GM12878 (cell line): Measurements from ENCODE around the gene NLRP7. TPM values are rescaled to one million over a fixed set of nuclear protein-coding genes. Genes with fewer than 3 reads are reported as not detected.
"Not testable (repeated sequence)": the region's sequence is repeated elsewhere in the genome, so short reads cannot be mapped to it uniquely, and the experiment has no call there.

Experiments
- ATAC-seq: fragments of 200-7000 bp; cut with Tn5 transposase; 3 replicates; pipeline ENCODE4 v1.9.1; 2020; ENCODE audit warnings: mild to moderate bottlenecking, moderate library complexity
- BruUV-seq: library from RNA; stranded (reverse); fragments of 400-500 nt; replicated peaks from 2 replicates; lab custom pipeline; 2021; lab: Mats Ljungman, UMichigan
- CTCF ChIA-PET: fragments of 300-600 bp; sonication (Branson Sonifier 250); formaldehyde crosslinking; extraction: SDS; loops from one replicate; lab custom pipeline; 2021; ENCODE audit warnings: inconsistent platforms; lab: Yijun Ruan, JAX
- POLR2A ChIA-PET: fragments of 350-600 bp; formaldehyde crosslinking; extraction: SDS; loops from one replicate; lab custom pipeline; 2021; ENCODE audit warnings: inconsistent platforms; lab: Charles Lee
- RAD21 ChIA-PET: fragments of 300-600 bp; sonication (Branson Sonifier 250); formaldehyde crosslinking; loops from one replicate; lab custom pipeline; 2023; ENCODE audit warnings: antibody characterized with exemption; ENCODE audit not compliant: unreplicated experiment; lab: Charles Lee
- SMC1A ChIA-PET: fragments of 300-600 bp; sonication (Branson Sonifier 250); formaldehyde crosslinking; loops from one replicate; lab custom pipeline; 2023; ENCODE audit not compliant: unreplicated experiment, uncharacterized antibody; lab: Charles Lee
- DNase-seq: peaks from one replicate; pipeline ENCODE4 v3.0.0-alpha.2; 2011; ENCODE audit warnings: low read depth, low spot score
- FAIRE-seq: peaks from 3 replicates; lab custom pipeline; 2011; peaks lifted over from hg19 to GRCh38; lab: Jason Lieb, UNC
- H2AFZ ChIP-seq: 2 replicates; pipeline ENCODE4 v1.6.0; 2011; ENCODE audit warnings: low read depth, low read length, control low read depth; ENCODE audit not compliant: control insufficient read depth
- H3K27ac ChIP-seq: 2 replicates; pipeline ENCODE4 v1.5.1; 2011; ENCODE audit warnings: control low read depth; ENCODE audit not compliant: control insufficient read depth, insufficient read depth
- H3K27me3 ChIP-seq, 2 experiments: replicated peaks in 1 of 2; 2 replicates each; pipeline versions ENCODE4 v1.6.0 to v1.6.1; 2011; ENCODE audit warnings: low read length in 1 of 2; ENCODE audit not compliant: control insufficient read depth in 2 of 2, insufficient read depth in 2 of 2
- H3K36me3 ChIP-seq, 2 experiments: 2 replicates each; pipeline ENCODE4 v1.5.1; 2011; ENCODE audit warnings: low read length in 1 of 2; ENCODE audit not compliant: control insufficient read depth in 2 of 2, insufficient read depth in 2 of 2
- H3K4me1 ChIP-seq: 2 replicates; pipeline ENCODE4 v1.6.1; 2011; ENCODE audit warnings: mild to moderate bottlenecking, low read length, moderate library complexity, mixed read lengths; ENCODE audit not compliant: control insufficient read depth, insufficient read depth
- H3K4me2 ChIP-seq: 2 replicates; pipeline ENCODE4 v1.6.0; 2011; ENCODE audit warnings: control low read depth; ENCODE audit not compliant: control insufficient read depth, insufficient read depth
- H3K4me3 ChIP-seq: fragments of 200-600 bp; sonication (generic); 2 replicates; pipeline ENCODE4 v1.5.1; 2016
- H3K79me2 ChIP-seq: 2 replicates; pipeline ENCODE4 v1.6.0; 2011; ENCODE audit warnings: low read length; ENCODE audit not compliant: control insufficient read depth, insufficient read depth
- H3K9ac ChIP-seq: 2 replicates; pipeline ENCODE4 v1.8.0; 2011; ENCODE audit warnings: low read length, control low read depth, mixed read lengths; ENCODE audit not compliant: control insufficient read depth, insufficient read depth
- H3K9me3 ChIP-seq: replicated peaks from 3 replicates; pipeline ENCODE4 v1.5.1; 2011; ENCODE audit warnings: mild to moderate bottlenecking, low read length; ENCODE audit not compliant: control insufficient read depth, insufficient read depth
- H4K20me1 ChIP-seq: 2 replicates; pipeline ENCODE4 v1.6.0; 2011; ENCODE audit not compliant: control insufficient read depth, insufficient read depth
- CBX3 ChIP-seq: fragments of 200-600 bp; sonication (generic); IDR thresholded peaks from 2 replicates; pipeline ENCODE4 v1.6.1; 2016; ENCODE audit warnings: low read depth, borderline replicate concordance
- NR2C2 ChIP-seq: IDR thresholded peaks from 2 replicates; pipeline ENCODE4 v1.6.1; 2011; ENCODE audit warnings: borderline replicate concordance, low read depth; ENCODE audit not compliant: control insufficient read depth, insufficient read length
- POU2F2 ChIP-seq: IDR thresholded peaks from 3 replicates; pipeline ENCODE4 v1.6.1; 2011; ENCODE audit warnings: low read depth, mild to moderate bottlenecking, low read length, borderline replicate concordance
- STAT3 ChIP-seq: IDR thresholded peaks from 2 replicates; pipeline ENCODE4 v1.6.1; 2011; ENCODE audit warnings: low read depth, low read length, improper control_type of control experiment
- WGBS: methylation state at CpG from one replicate; pipeline ENCODE4 v1.1.6; 2016; ENCODE audit warnings: low lambda C conversion rate; ENCODE audit not compliant: insufficient replicate concordance, insufficient coverage; ENCODE audit errors: missing lambda C conversion rate; 5-methylcytosine and 5-hydroxymethylcytosine counted together
- in situ Hi-C: fragments of 300-500 bp; cut with MboI; formaldehyde crosslinking; loops from 9 replicates; pipeline ENCODE4 v1.14.3; 2018; ENCODE audit warnings: mixed read lengths
- intact Hi-C: fragments of 100-400 bp; cut with micrococcal nuclease; formaldehyde crosslinking; loops from one replicate; pipeline ENCODE4 v1.14.2; 2022; ENCODE audit not compliant: unreplicated experiment
- polyA plus RNA-seq, 11 experiments: library from polyadenylated mRNA; depleted of rRNA in 4 of 11; unstranded in 6 of 11; stranded (reverse) in 5 of 11; fragments of >200 nt; fragmentation: Nextera tagmentation in 4 of 11; fragmentation: Illumina TruSeq in 1 of 11; extraction: Ambion mirVana in 4 of 11; extraction: Trizol in 1 of 11; gene quantifications; 1 replicate in 1 of 11; 2 replicates in 10 of 11; pipeline versions ENCODE4 v1.2.1 to v1.2.3, GENCODE V29; 2011 to 2016; ENCODE audit warnings: inconsistent platforms in 2 of 11, missing spikeins in 2 of 11, low read depth in 1 of 11
- total RNA-seq, 4 experiments: library from RNA; depleted of rRNA in 3 of 4; stranded (reverse); fragments of >200 nt in 3 of 4; fragmentation: Illumina TruSeq in 1 of 4; extraction: Trizol in 1 of 4; gene quantifications; 2 replicates each; pipeline versions ENCODE4 v1.2.1 to v1.2.3, GENCODE V29; 2013 to 2021

The NLRP7 gene
- total and polyA plus RNA-seq, 10 of the 15 experiments (the other 5 are each of a cell fraction or from before 2014, with no cell fraction given), result 0.08 to 3.4 (median 0.31) TPM

DNA sequence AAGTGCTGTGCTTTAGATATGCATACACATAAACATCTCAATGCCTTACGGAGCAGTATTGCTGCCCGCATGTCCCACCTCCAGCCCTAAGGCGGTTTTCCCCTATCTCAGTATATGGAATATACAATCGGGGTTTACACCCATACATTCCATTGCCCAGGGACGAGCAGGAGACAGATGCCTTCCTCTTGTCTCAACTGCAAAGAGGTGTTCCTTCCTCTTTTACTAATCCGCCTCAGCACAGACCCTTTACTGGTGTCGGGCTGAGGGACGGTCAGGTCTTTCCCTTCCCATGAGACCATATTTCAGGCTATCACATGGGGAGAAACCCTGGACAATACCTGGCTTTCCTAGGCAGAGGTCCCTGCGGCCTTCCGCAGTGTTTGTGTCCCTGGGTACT is 3.2 kb upstream of the NLRP7 start:
- BruUV-seq, SMC1A ChIA-PET: not testable (repeated sequence)

GRCh38 chr19:54949412-54949811 is 2.1 kb upstream of the NLRP7 start:
- ChIA-PET POLR2A (no interaction called here), CTCF (no interaction called here), RAD21 (no interaction called here), SMC1A (interaction anchor here (0.6 kb wide), 2 partner anchors 11 to 19 kb away, joined by 3 read pairs; no protein-coding TSS in a partner anchor)
- WGBS, result 10% methylated on average over 2 of the region's 2 CpGs
- peak overlapping the region; percentile 60 for H3K4me2 ChIP-seq
- no TSS peak for BruUV-seq
- peak overlapping the region; percentile 42 for H3K27ac ChIP-seq
- H2AFZ ChIP-seq, result peak overlapping the region; percentile 23; the same call in 1 of the 2 replicates
- no peak overlapping the region for H3K4me3 ChIP-seq
- peak; percentile 59 for ATAC-seq
- H3K9me3 ChIP-seq, result no peaks in the 10 kb centered on the region; the same call in 2 of the 3 replicates
- intact Hi-C loops, result no loop called here
- no peak overlapping the region; the same call in 1 of the 2 replicates for H3K9ac ChIP-seq
- no peak for DNase-seq
- TF ChIP-seq STAT3, result no peak
- no peak for TF ChIP-seq CBX3
- TF ChIP-seq NR2C2, result no peak
- TF ChIP-seq POU2F2, result peak; percentile 68; the same call in 2 of the 3 replicates
- TF ChIP-seq, all 136 proteins: peak for 1
- Histone ChIP-seq H3K4me1 (peaks cover 30% of the 10 kb centered on the region), H3K79me2 (no peaks in the 10 kb centered on the region), H3K27me3 (no peaks in the 10 kb centered on the region), H4K20me1 (no peaks in the 10 kb centered on the region), H3K36me3 (no peaks in the 10 kb centered on the region)
- in situ Hi-C loops, result no loop called here
- FAIRE-seq, result no peak

More for the DNA sequence above, 3.2 kb upstream of the NLRP7 start:
- FAIRE-seq, H3K36me3 ChIP-seq, H3K79me2 ChIP-seq, RAD21 ChIA-PET, intact Hi-C loops, H3K9ac ChIP-seq, H3K9me3 ChIP-seq, H3K27ac ChIP-seq, ATAC-seq, H2AFZ ChIP-seq, H3K4me3 ChIP-seq, H4K20me1 ChIP-seq, H3K4me2 ChIP-seq, H3K27me3 ChIP-seq, DNase-seq, in situ Hi-C loops, POLR2A ChIA-PET: not testable (repeated sequence)
- H3K4me1 ChIP-seq, result peaks cover 30% of the 10 kb centered on the region
- CTCF ChIA-PET, result interaction anchor here (0.6 kb wide), 1 partner anchor 43 kb away, joined by 4 read pairs; no protein-coding TSS in a partner anchor
- 34% methylated on average over 10 of the region's 10 CpGs for WGBS

DNA sequence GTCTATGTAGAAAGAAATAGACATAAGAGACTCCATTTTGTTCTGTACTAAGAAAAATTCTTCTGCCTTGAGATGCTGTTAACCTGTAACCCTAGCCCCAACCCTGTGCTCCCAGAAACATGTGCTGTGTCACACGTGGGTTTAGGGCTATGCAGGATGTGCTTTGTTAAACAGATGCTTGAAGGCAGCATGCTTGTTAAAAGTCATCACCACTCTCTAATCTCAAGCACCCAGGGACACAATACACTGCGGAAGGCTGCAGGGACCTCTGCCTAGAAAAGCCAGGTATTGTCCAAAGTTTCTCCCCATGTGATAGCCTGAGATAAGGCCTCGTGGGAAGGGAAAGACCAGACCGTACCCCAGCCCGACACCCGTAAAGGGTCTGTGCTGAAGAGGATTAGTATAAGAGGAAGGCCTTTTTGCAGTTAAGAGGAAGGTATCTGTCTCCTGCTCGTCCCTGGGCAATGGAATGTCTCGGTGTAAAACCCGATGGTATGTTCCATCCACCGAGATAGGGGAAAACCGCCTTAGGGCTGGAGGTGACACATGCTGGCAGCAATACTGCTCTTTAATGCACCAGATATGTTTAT is 3.5 kb downstream of the NLRP7 start:
- BruUV-seq, in situ Hi-C loops, DNase-seq, RAD21 ChIA-PET, H3K27ac ChIP-seq, SMC1A ChIA-PET, H4K20me1 ChIP-seq, H3K36me3 ChIP-seq, POLR2A ChIA-PET, H2AFZ ChIP-seq, H3K27me3 ChIP-seq, intact Hi-C loops, H3K9me3 ChIP-seq, H3K9ac ChIP-seq, H3K79me2 ChIP-seq, FAIRE-seq, H3K4me1 ChIP-seq, ATAC-seq, H3K4me3 ChIP-seq, CTCF ChIA-PET, H3K4me2 ChIP-seq: not testable (repeated sequence)
- 51% methylated on average over 11 of the region's 11 CpGs for WGBS
